SK-N-SH (cell line): Measurements from ENCODE around the gene TMCO4. TPM values are rescaled to one million over a fixed set of nuclear protein-coding genes. Genes with fewer than 3 reads are reported as not detected.

Experiments used
- CTCF ChIA-PET: fragments of 300-600, 350-600 bp; formaldehyde crosslinking; extraction: SDS; loops from one replicate; lab custom pipeline; 2021; lab: Yijun Ruan, JAX
- POLR2A ChIA-PET: fragments of 350-600 bp; sonication (Branson Sonifier 250); formaldehyde crosslinking; extraction: SDS; loops from one replicate; lab custom pipeline; 2020; ENCODE audit warnings: antibody characterized with exemption, inconsistent platforms; lab: Yijun Ruan, JAX
- DNase-seq: peaks from one replicate; pipeline ENCODE4 v3.0.0; 2012
- H2AFZ ChIP-seq: fragments of 200-600 bp; sonication (generic); 2 replicates; pipeline ENCODE4 v1.8.1; 2016; ENCODE audit warnings: antibody characterized with exemption, mild to moderate bottlenecking, low read depth
- H3F3A ChIP-seq: fragments of 200-600 bp; sonication (generic); replicated peaks from 2 replicates; pipeline ENCODE3; 2016; ENCODE audit warnings: antibody characterized with exemption, mild to moderate bottlenecking; ENCODE audit not compliant: insufficient read depth
- H3K27ac ChIP-seq, 2 experiments: fragments of 200-500 bp in 1 of 2; fragments of 200-600 bp in 1 of 2; sonication (Bioruptor generic) in 1 of 2; sonication (generic), shearing (Covaris generic) in 1 of 2; 2 replicates each; pipeline versions ENCODE4 v1.5.1 to v1.6.1; 2014 to 2016; ENCODE audit warnings: low read depth in 2 of 2, inconsistent platforms in 1 of 2, low read length in 1 of 2, mild to moderate bottlenecking in 1 of 2, mixed read lengths in 1 of 2
- H3K27me3 ChIP-seq: fragments of 200-600 bp; sonication (generic), shearing (Covaris generic); 2 replicates; pipeline ENCODE4 v1.6.1; 2016; ENCODE audit warnings: mixed run types; ENCODE audit not compliant: insufficient read depth
- H3K36me3 ChIP-seq, 2 experiments: fragments of 200-500 bp in 1 of 2; fragments of 200-600 bp in 1 of 2; sonication (Bioruptor generic) in 1 of 2; sonication (generic) in 1 of 2; replicated peaks in 1 of 2; 2 replicates each; pipeline versions ENCODE3 to v1.5.1; 2014 to 2016; ENCODE audit warnings: low read length in 1 of 2, mild to moderate bottlenecking in 1 of 2; ENCODE audit not compliant: insufficient read depth in 2 of 2, control insufficient read depth in 1 of 2
- H3K4me1 ChIP-seq, 2 experiments: fragments of 200-500 bp in 1 of 2; fragments of 200-600 bp in 1 of 2; sonication (Bioruptor generic) in 1 of 2; sonication (generic), shearing (Covaris generic) in 1 of 2; 2 replicates each; pipeline versions ENCODE4 v1.5.1 to v1.6.1; 2014 to 2016; ENCODE audit warnings: low read depth in 1 of 2, low read length in 1 of 2, mixed run types in 1 of 2; ENCODE audit not compliant: insufficient read depth in 2 of 2, control insufficient read depth in 1 of 2
- H3K4me2 ChIP-seq: fragments of 200-600 bp; sonication (generic), shearing (Covaris generic); 2 replicates; pipeline ENCODE4 v1.6.1; 2017; ENCODE audit warnings: mixed run types
- H3K4me3 ChIP-seq, 2 experiments: fragments of 200-500 bp in 1 of 2; fragments of 200-600 bp in 1 of 2; sonication (Bioruptor generic) in 1 of 2; sonication (generic), shearing (Covaris generic) in 1 of 2; 2 replicates each; pipeline versions ENCODE4 v1.5.1 to v1.8.1; 2014 to 2016; ENCODE audit warnings: low read depth in 2 of 2, inconsistent platforms in 1 of 2, low read length in 1 of 2, mild to moderate bottlenecking in 1 of 2, mixed read lengths in 1 of 2, moderate library complexity in 1 of 2
- H3K79me2 ChIP-seq: fragments of 200-600 bp; sonication (generic); 2 replicates; pipeline ENCODE4 v1.8.1; 2017; ENCODE audit warnings: mild to moderate bottlenecking; ENCODE audit not compliant: insufficient read depth
- H3K9ac ChIP-seq: fragments of 200-600 bp; sonication (generic); 2 replicates; pipeline ENCODE4 v1.6.1; 2017; ENCODE audit warnings: mixed run types
- H3K9me2 ChIP-seq: fragments of 200-600 bp; sonication (generic); 2 replicates; pipeline ENCODE4 v1.6.1; 2017; ENCODE audit warnings: mixed run types
- H3K9me3 ChIP-seq: fragments of 200-600 bp; sonication (generic); 2 replicates; pipeline ENCODE4 v1.6.1; 2017; ENCODE audit warnings: mixed run types, mild to moderate bottlenecking, moderate library complexity
- H4K20me1 ChIP-seq: fragments of 200-600 bp; sonication (generic); 2 replicates; pipeline ENCODE4 v1.6.1; 2017; ENCODE audit warnings: mild to moderate bottlenecking, mixed run types; ENCODE audit not compliant: insufficient read depth
- EP300 ChIP-seq, 2 experiments: IDR thresholded peaks; 2 replicates each; pipeline versions ENCODE4 v1.4.0 to v1.6.1; 2012; ENCODE audit warnings: borderline replicate concordance in 1 of 2, low read depth in 1 of 2, low read length in 1 of 2
- EZH2phosphoT487 ChIP-seq: fragments of 200-600 bp; sonication (generic); IDR thresholded peaks from 2 replicates; pipeline ENCODE4 v1.6.1; 2017; ENCODE audit warnings: low read depth, mixed run types, mild to moderate bottlenecking, antibody characterized with exemption, moderate library complexity, borderline replicate concordance
- POLR2AphosphoS5 ChIP-seq: IDR thresholded peaks from 2 replicates; pipeline ENCODE4 v1.6.1; 2012; ENCODE audit warnings: low read depth, low read length
- RAD21 ChIP-seq: IDR thresholded peaks from 2 replicates; pipeline ENCODE4 v1.6.1; 2012; ENCODE audit warnings: mild to moderate bottlenecking, low read length
- RFX5 ChIP-seq: IDR thresholded peaks from 2 replicates; pipeline ENCODE4 v1.6.1; 2012; ENCODE audit warnings: mild to moderate bottlenecking, improper control_type of control experiment, low read length
- SIN3A ChIP-seq: IDR thresholded peaks from 2 replicates; pipeline ENCODE4 v1.6.1; 2012; ENCODE audit warnings: low read depth, mild to moderate bottlenecking, low read length, moderate library complexity, borderline replicate concordance
- TAF1 ChIP-seq: IDR thresholded peaks from 2 replicates; pipeline ENCODE4 v1.6.1; 2012; ENCODE audit warnings: low read depth, mild to moderate bottlenecking, low read length, moderate library complexity, borderline replicate concordance
- TCF12 ChIP-seq: IDR thresholded peaks from 2 replicates; pipeline ENCODE4 v1.4.0; 2012
- TEAD4 ChIP-seq: IDR thresholded peaks from 2 replicates; pipeline ENCODE4 v1.4.0; 2012; ENCODE audit warnings: mild to moderate bottlenecking, borderline replicate concordance; ENCODE audit not compliant: insufficient read depth
- YY1 ChIP-seq: IDR thresholded peaks from 2 replicates; pipeline ENCODE4 v1.4.0; 2012; ENCODE audit warnings: low read depth, mild to moderate bottlenecking
- WGBS: methylation state at CpG from one replicate; pipeline ENCODE4 v1.1.6; 2017; ENCODE audit warnings: low lambda C conversion rate; 5-methylcytosine and 5-hydroxymethylcytosine counted together
- polyA plus RNA-seq, 3 experiments: library from polyadenylated mRNA; depleted of rRNA; stranded (reverse); fragments of >200 nt; gene quantifications; 2 replicates each; pipeline ENCODE4 v1.2.3, GENCODE V29; 2012
- TF ChIP-seq, protein P1 (sequence below): fragments of 150-350 bp; IDR thresholded peaks from 2 replicates; pipeline ENCODE4 v1.6.1; 2017; ENCODE audit warnings: antibody characterized with exemption, low read length, low read depth, borderline replicate concordance
- TF ChIP-seq, protein P2 (sequence below): IDR thresholded peaks from 2 replicates; pipeline ENCODE4 v1.4.0; 2012; ENCODE audit warnings: low read depth, borderline replicate concordance
- TF ChIP-seq, protein P3 (sequence below): fragments of 200-600 bp; sonication (generic); IDR thresholded peaks from 2 replicates; pipeline ENCODE4 v1.6.1; 2017; ENCODE audit warnings: antibody characterized with exemption, mild to moderate bottlenecking, moderate library complexity
- TF ChIP-seq, protein P4 (sequence below): IDR thresholded peaks from 2 replicates; pipeline ENCODE4 v1.4.0; 2012; ENCODE audit warnings: low read depth
- TF ChIP-seq, protein P5 (sequence below): fragments of 150-350 bp; IDR thresholded peaks from 2 replicates; pipeline ENCODE4 v1.6.1; 2016; ENCODE audit warnings: mild to moderate bottlenecking, low read depth, low read length

TMCO4 gene
- polyA plus RNA-seq, 1 of the 3 experiments (the other 2 are of a cell fraction): 4.2 TPM

DNA sequence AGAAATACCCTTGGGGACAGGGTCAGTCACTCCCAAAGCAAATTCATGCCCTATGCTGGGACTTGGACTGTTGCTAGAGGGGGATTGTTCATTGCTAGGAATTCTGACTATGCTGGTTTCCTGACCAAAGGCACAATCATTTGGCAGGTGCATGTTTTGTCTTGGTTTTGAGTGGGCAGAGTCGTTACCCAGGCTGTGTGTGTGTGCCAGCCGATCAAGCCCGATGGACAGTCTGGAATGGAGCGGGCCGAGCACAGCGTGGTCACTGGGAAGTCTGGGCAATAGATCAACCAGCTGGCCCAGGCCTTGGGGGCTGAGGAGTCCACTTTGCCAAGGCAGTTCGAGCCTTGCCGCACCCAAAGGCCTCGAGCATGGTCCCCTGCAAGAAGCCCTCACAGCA, 74.1 kb downstream of the TMCO4 start:
- Histone ChIP-seq H3K4me1 (peaks cover 0 to 3% of the 10 kb centered on the region in 2 experiments; a peak in 1 of 4 replicates), H3K79me2 (no peaks in the 10 kb centered on the region), H2AFZ (no peak overlapping the region), H3K9ac (no peak overlapping the region), H3F3A (no peaks in the 10 kb centered on the region), H4K20me1 (no peaks in the 10 kb centered on the region), H3K27me3 (no peaks in the 10 kb centered on the region), H3K4me3 (no peak overlapping the region), H3K4me2 (no peak overlapping the region), H3K9me2 (no peaks in the 10 kb centered on the region), H3K9me3 (no peaks in the 10 kb centered on the region), H3K36me3 (peaks cover 0 to 7% of the 10 kb centered on the region in 2 experiments), H3K27ac (no peak overlapping the region)
- ChIA-PET POLR2A (no interaction called here), CTCF (interaction anchor here (1.1 to 9.5 kb wide), 3 partner anchors 10 to 21 kb away, joined by 4 to 44 read pairs (median 21); no protein-coding TSS in a partner anchor)
- WGBS: 80% methylated on average over 4 of the region's 9 CpGs
- DNase-seq: no peak
- TF ChIP-seq SIN3A (no peak), TAF1 (no peak), RAD21 (no peak), RFX5 (no peak), TEAD4 (no peak), TCF12 (no peak), YY1 (no peak)
- TF ChIP-seq, protein P1, sequence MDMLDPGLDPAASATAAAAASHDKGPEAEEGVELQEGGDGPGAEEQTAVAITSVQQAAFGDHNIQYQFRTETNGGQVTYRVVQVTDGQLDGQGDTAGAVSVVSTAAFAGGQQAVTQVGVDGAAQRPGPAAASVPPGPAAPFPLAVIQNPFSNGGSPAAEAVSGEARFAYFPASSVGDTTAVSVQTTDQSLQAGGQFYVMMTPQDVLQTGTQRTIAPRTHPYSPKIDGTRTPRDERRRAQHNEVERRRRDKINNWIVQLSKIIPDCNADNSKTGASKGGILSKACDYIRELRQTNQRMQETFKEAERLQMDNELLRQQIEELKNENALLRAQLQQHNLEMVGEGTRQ: no peak
- TF ChIP-seq, protein P2, sequence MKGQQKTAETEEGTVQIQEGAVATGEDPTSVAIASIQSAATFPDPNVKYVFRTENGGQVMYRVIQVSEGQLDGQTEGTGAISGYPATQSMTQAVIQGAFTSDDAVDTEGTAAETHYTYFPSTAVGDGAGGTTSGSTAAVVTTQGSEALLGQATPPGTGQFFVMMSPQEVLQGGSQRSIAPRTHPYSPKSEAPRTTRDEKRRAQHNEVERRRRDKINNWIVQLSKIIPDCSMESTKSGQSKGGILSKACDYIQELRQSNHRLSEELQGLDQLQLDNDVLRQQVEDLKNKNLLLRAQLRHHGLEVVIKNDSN: no peak
- TF ChIP-seq, protein P3, sequence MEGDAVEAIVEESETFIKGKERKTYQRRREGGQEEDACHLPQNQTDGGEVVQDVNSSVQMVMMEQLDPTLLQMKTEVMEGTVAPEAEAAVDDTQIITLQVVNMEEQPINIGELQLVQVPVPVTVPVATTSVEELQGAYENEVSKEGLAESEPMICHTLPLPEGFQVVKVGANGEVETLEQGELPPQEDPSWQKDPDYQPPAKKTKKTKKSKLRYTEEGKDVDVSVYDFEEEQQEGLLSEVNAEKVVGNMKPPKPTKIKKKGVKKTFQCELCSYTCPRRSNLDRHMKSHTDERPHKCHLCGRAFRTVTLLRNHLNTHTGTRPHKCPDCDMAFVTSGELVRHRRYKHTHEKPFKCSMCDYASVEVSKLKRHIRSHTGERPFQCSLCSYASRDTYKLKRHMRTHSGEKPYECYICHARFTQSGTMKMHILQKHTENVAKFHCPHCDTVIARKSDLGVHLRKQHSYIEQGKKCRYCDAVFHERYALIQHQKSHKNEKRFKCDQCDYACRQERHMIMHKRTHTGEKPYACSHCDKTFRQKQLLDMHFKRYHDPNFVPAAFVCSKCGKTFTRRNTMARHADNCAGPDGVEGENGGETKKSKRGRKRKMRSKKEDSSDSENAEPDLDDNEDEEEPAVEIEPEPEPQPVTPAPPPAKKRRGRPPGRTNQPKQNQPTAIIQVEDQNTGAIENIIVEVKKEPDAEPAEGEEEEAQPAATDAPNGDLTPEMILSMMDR: no peak
- TF ChIP-seq, protein P4, sequence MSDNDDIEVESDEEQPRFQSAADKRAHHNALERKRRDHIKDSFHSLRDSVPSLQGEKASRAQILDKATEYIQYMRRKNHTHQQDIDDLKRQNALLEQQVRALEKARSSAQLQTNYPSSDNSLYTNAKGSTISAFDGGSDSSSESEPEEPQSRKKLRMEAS: no peak

DNA sequence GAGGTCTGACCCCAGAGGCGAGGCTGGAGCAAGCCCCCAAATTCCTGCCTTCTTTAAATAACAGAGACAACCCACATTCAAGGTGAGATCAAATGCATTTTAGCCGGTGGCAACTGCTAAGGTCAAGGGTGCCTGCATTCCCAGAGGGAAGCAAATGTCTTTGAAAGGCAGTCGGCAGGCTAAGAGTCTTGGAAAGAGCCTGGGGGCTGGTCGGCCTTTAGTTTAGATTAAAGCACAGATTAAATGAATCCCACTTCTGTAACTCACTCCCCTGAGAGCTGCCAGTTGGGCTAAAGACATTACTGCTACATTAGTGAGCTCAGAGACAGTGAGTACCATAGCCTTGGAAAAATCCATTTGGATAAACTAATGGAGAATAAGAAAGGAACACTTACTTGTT, 75.8 kb downstream of the TMCO4 start:
- H3K27me3 ChIP-seq: no peaks in the 10 kb centered on the region
- H3K9me2 ChIP-seq: no peaks in the 10 kb centered on the region
- no peaks in the 10 kb centered on the region for H3K36me3 ChIP-seq
- H4K20me1 ChIP-seq: no peaks in the 10 kb centered on the region
- H2AFZ ChIP-seq: no peak overlapping the region
- TF ChIP-seq POLR2AphosphoS5 (no peak), EZH2phosphoT487 (no peak), EP300 (IDR thresholded peaks at IDR 0.05; ENCODE audit: borderline replicate concordance in 1 of 2, low read depth in 1 of 2, low read length in 1 of 2) (no peak)
- TF ChIP-seq, protein P5, sequence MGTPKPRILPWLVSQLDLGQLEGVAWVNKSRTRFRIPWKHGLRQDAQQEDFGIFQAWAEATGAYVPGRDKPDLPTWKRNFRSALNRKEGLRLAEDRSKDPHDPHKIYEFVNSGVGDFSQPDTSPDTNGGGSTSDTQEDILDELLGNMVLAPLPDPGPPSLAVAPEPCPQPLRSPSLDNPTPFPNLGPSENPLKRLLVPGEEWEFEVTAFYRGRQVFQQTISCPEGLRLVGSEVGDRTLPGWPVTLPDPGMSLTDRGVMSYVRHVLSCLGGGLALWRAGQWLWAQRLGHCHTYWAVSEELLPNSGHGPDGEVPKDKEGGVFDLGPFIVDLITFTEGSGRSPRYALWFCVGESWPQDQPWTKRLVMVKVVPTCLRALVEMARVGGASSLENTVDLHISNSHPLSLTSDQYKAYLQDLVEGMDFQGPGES: no peak
- POLR2A ChIA-PET: no interaction called here
- H3K4me3 ChIP-seq: no peak overlapping the region
- peaks cover 0 to 4% of the 10 kb centered on the region in 2 experiments; a peak in 1 of 4 replicates for H3K4me1 ChIP-seq
- H3K27ac ChIP-seq: no peak overlapping the region
- no peak for DNase-seq
- no peak overlapping the region for H3K9ac ChIP-seq
- 65% methylated on average over 4 of the region's 4 CpGs for WGBS
- H3K9me3 ChIP-seq: no peaks in the 10 kb centered on the region
- no peaks in the 10 kb centered on the region for H3K79me2 ChIP-seq
- CTCF ChIA-PET: interaction anchor here (0.6 to 9.5 kb wide), 6 partner anchors 8 to 388 kb away, joined by 3 to 44 read pairs (median 4); partner anchors contain the start of gene OTUD3
- no peak overlapping the region for H3K4me2 ChIP-seq
- H3F3A ChIP-seq: no peaks in the 10 kb centered on the region
